Lower lobe of right lung (tissue), 2 donors: ENCODE measurements around the gene ITPRIPL2. TPM values are rescaled to one million over a fixed set of nuclear protein-coding genes. Genes with fewer than 3 reads are reported as not detected.
A peak's percentile ranks its signal among the peaks of the same experiment; 100 is the strongest.

ENCODE experiments used
- ATAC-seq, 2 donors: fragments of 200-7000 bp; cut with Tn5 transposase; one replicate each; pipeline ENCODE4 v1.9.1; 2020 to 2022; ENCODE audit warnings: mild to moderate bottlenecking in 2 of 2, moderate library complexity in 2 of 2
- DNase-seq: peaks from one replicate; pipeline ENCODE4 v3.0.0-alpha.2; 2020
- H3K27ac ChIP-seq: fragments of 200-600 bp; one replicate; pipeline ENCODE4 v1.8.0; 2022
- H3K27me3 ChIP-seq: fragments of 200-600 bp; one replicate; pipeline ENCODE4 v1.8.0; 2022; ENCODE audit warnings: low read depth
- H3K36me3 ChIP-seq: fragments of 200-600 bp; one replicate; pipeline ENCODE4 v1.8.0; 2022; ENCODE audit warnings: mild to moderate bottlenecking
- H3K4me1 ChIP-seq: fragments of 200-600 bp; one replicate; pipeline ENCODE4 v1.8.0; 2022
- H3K4me3 ChIP-seq: fragments of 200-600 bp; one replicate; pipeline ENCODE4 v1.8.0; 2022; ENCODE audit warnings: mild to moderate bottlenecking
- H3K9me3 ChIP-seq: fragments of 200-600 bp; one replicate; pipeline ENCODE4 v1.8.0; 2022
- CTCF ChIP-seq: fragments of 200-600 bp; IDR thresholded peaks from one replicate; pipeline ENCODE4 v1.8.0; 2022; ENCODE audit warnings: antibody characterized with exemption, mild to moderate bottlenecking
- intact Hi-C: fragments of 100-400 bp; cut with DNase I; formaldehyde crosslinking; loops from one replicate; pipeline ENCODE4 v1.11.0; 2022
- long read RNA-seq: library from polyadenylated mRNA; unstranded; transcript quantifications from one replicate; pipeline ENCODE4 v2.0.0, GENCODE V29; 2021
- total RNA-seq: library from RNA; stranded (reverse); fragmentation: NEBNext Ultra II Directional; extraction: Animal tissue kit (Norgen Biotek cat#: 25700); gene quantifications from one replicate; pipeline ENCODE4 v1.2.1, GENCODE V29; 2021
- donor health status: DM: no; HTN: yes; CAD: no; lungs with severe emphysema.

Gene ITPRIPL2
- total RNA-seq, result 60.7 TPM
- long read RNA-seq, full-length matches to known transcripts, result 67 of 67 reads
- long read RNA-seq, partial matches to known transcripts, result 0 of 67 reads
- long read RNA-seq, other reads (novel, unspliced or antisense), result 0 of 67 reads

- Histone ChIP-seq H3K27me3 (no peaks in the 10 kb centered on the region), H3K4me3 (peak within 1 kb of the TSS; percentile 93), H3K36me3 (peaks cover 36% of the 10 kb centered on the region), H3K27ac (peak within 1 kb of the TSS; percentile 98), H3K4me1 (peaks cover 55% of the 10 kb centered on the region), H3K9me3 (no peaks in the 10 kb centered on the region)
- no peak for TF ChIP-seq CTCF
- ATAC-seq (peak; percentile 92 to 93), DNase-seq (peak; percentile 94)
- intact Hi-C loops, result no loop called here
Observed at GRCh38 chr16:19113577-19114358, at the start of gene ITPRIPL2. Gene ITPRIPL2 (plus strand): TSS chr16:19113964. CDS start chr16:19114462, 498 bp downstream.

- H3K9me3 ChIP-seq, result no peaks in the 10 kb centered on the region
- peaks cover 10% of the 10 kb centered on the region for H3K36me3 ChIP-seq
- H3K27me3 ChIP-seq, result no peaks in the 10 kb centered on the region
- intact Hi-C loops, result no loop called here
- peak overlapping the region; percentile 77 for H3K4me3 ChIP-seq
- peaks cover 17% of the 10 kb centered on the region for H3K4me1 ChIP-seq
- H3K27ac ChIP-seq, result peak overlapping the region; percentile 99
- TF ChIP-seq CTCF, result no peak
- DNase-seq (no peak), ATAC-seq (no peak)
Observed at GRCh38 chr16:19066988-19067348, 46.8 kb upstream of the ITPRIPL2 start.

- intact Hi-C loops, result no loop called here
- H3K27ac ChIP-seq, result peak within 1 kb of the TSS; percentile 99
Observed at GRCh38 chr16:19067349-19068236, 46.2 kb upstream of the ITPRIPL2 start, which contains the start of gene COQ7. Gene COQ7 (plus strand): TSS chr16:19067614. CDS start chr16:19067665, 51 bp downstream.

GRCh38 chr16:19068237-19068815 is 45.4 kb upstream of the ITPRIPL2 start:
- H3K4me1 ChIP-seq, result peaks cover 15% of the 10 kb centered on the region
- H3K4me3 ChIP-seq, result peak overlapping the region; percentile 77
- peaks cover 19% of the 10 kb centered on the region for H3K36me3 ChIP-seq
- peak overlapping the region; percentile 99 for H3K27ac ChIP-seq
- DNase-seq (no peak), ATAC-seq (no peak)
- no peaks in the 10 kb centered on the region for H3K27me3 ChIP-seq
- no peak for TF ChIP-seq CTCF
- intact Hi-C loops, result no loop called here
- no peaks in the 10 kb centered on the region for H3K9me3 ChIP-seq

More at GRCh38 chr16:19067349-19068236, 46.2 kb upstream of the ITPRIPL2 start, which contains the start of gene COQ7:
- H3K27me3 ChIP-seq, result no peaks in the 10 kb centered on the region
- TF ChIP-seq CTCF, result no peak
- H3K9me3 ChIP-seq, result no peaks in the 10 kb centered on the region
- peak within 1 kb of the TSS; percentile 77 for H3K4me3 ChIP-seq
- ATAC-seq (peak; percentile 98 to 99), DNase-seq (peak; percentile 99)
- H3K36me3 ChIP-seq, result peaks cover 12% of the 10 kb centered on the region
- peaks cover 15% of the 10 kb centered on the region for H3K4me1 ChIP-seq
